ENCODE measurements around the gene ANKFN1.

Gene ANKFN1

DNA sequence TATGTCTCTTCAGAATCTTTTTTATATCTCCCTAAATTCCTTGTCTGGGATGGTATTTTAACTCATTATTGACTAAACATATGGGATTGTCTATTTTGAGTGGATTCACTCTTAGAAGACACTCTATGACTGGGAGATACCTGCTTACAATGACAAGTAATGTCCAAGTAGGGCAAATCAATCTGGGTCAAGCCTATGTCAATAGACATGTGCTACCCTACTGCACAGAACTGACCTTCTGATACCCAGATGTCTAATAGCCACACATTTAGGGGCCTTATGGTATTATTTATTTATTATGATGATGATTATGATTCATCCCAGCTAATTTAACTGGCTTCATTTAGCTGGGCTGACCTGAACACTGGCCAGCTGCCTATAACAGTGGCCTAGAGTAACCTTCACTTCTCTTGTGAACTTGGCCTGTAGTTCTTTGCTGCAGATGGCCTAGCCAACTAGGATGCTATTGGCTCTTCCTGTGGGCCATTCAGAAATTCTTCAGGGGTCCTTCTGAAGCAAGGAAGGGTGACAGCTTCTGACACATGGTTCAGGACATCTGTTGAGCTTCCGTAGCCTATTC lies 138.0 kb downstream of the ANKFN1 start:
- DNase-seq = no peak

DNA sequence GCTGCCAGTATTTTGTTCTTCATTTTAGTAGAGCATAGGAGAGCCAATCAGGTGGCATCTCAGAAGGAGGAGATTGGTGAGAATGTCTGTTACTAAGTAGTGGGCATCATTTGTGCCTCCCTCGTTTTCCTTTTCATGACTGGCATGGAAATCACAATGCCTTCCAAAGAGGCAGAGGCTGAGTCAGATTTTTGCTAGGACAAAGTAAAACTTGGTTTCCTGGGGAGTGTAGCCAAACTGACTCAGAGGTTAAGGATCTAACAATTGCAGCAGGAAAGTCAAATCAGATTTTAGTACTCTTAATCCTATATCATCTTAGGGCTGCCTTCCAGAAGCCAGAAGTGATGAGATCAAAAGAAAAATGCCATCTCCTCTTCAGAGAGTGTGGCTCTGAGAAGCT lies 138.7 kb downstream of the ANKFN1 start:
- DNase-seq = no peak

DNA sequence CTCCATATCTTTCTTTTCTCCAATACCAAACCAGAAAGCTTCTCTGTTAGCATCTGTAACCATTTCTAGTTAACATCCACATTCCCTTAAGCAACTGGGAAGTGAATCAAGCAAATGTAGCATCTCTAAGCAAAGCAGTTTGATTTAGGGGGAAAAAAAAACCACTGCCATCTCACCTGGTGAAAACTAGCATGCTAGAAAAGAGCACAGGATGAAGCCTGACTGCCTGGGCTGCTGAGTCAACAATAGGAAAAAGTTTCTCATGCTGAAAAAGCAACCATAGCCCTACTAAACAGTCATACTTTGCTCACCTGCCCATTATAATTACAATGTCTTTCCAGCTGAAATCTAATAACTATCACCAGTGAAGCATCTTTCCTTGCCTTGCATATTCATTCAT lies 139.3 kb downstream of the ANKFN1 start:
- no peak for DNase-seq

DNA sequence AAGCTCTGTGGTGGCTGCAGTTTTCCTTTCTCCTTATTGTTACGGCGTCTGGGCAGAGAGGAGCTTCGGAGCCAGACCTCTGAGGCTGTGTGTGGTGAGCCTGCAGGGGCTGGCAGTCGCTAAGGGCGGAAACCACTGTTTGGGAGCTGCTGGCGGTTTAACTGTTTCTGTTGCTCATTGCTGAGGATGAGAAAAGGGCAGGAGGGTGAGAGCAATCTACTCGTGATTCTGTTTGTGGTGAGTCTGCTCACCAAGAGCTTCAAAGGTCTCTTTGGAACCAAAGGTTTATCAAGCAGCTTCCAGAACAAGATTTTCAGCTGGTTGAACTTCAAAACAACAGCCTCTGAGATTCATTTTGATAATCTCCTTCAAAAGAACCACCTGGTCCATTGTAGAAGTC lies 143.9 kb downstream of the ANKFN1 start:
- DNase-seq = peak; percentile 59

DNA sequence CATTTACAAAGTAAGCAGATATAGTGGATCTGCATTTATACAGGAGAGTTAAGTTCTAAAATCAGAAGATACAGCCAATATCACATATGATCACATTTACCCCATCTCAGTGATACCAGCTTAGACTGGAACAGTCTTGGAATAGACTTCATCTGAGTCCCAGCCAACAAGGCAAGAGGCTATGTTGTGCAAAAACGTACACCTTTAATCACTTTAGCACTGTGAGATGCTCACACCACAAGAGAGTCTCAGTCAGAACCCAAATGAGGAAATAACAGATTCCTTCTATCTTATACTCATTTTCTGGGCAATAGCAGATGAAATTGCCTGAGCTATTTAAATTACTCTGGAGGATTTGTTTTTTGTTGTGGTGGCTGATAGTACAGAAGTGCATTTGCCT lies 145.6 kb downstream of the ANKFN1 start:
- DNase-seq = no peak

DNA sequence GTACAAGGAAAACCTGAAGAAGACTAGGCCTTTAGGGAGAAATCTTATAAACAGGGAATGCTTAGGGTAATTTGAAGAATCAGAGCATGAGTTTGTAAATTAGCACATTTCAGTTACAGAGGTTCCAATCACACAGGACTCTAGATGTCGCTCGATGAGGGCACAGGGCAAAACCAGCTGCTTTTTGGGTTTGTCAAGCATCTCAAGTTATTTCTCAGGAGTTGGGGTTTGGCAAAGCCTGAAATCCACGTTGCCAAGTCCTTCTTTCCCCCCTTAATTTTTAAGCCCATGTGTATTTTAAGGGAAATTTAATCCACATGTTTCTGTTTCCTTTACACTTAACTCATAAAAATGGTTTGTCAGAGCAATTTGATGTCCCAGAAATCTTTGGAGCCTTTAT lies 146.9 kb downstream of the ANKFN1 start:
- no peak for DNase-seq

DNA sequence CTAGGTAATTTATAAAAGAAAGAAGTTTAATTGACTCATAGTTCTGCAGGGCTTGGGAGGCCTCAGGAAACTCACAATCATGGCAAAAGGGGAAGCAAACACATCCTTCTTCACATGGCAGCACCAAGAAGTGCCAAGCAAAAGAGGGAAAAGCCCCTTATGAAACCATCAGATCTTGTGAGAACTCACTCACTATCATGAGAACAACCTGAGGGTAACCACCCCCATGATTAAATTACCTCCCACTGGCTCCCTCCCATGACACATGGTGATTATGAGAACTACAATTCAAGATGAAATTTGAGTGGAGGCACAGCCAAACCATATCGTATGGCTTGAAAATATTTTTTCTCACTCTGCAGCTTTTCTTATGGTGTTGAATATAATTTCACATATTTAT lies 151.7 kb downstream of the ANKFN1 start:
- no peak for DNase-seq

DNA sequence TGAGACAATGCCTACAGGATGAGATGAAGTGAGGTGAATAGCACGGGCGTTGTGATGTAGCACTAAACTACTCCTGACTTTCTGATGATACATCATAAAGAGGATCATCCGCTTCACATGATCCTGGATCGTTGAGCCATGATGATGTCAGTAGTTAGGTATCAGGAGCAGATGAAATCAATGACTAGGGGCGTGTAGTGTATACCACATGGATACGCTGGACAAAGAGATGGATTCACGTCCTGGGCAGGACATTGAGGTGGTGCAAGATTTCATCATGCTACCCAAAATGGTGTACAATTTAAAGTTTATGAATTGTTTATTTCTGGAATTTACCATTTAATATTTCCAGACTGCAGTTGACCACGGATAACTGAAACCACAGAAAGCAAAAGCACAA lies 156.6 kb downstream of the ANKFN1 start:
- DNase-seq = no peak

DNA sequence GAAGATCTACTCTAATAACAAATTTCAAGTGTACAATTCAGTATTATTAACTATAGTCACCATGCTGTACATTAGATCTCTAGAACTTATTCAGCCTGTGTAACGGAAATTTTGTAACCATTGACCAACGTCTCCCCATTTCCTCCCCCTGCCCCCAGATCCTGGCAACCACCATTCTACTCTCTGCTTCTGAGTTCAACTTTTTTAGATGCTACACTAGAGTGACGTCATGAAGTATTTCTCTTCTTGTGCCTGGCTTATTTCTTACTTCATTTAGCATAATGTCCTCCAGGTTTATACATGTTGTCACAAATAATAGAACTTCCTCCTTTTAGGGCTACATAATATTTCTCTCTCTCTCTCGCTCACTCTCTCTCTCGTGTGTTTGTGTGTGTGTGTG lies 157.5 kb downstream of the ANKFN1 start:
- no peak for DNase-seq

DNA sequence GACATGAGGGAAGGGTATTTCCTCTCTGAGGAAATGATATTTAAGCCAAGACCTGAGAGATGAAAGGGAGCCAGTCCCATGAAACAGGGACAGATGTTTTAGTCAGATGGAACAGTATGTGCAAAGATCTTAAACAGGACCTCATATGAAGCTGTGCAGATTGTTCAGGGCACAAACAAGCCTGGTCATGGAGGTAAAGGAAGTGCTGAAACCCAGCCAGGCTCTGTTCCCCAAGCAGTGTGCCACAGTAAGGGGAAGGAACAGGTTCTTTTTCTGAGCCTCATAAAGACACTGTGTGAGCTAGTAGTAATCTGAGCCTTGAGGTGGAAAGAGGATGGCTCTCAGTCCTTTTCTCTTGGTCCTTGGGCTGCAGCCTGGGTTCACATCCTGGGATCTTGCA lies 159.9 kb downstream of the ANKFN1 start:
- no peak for DNase-seq

DNA sequence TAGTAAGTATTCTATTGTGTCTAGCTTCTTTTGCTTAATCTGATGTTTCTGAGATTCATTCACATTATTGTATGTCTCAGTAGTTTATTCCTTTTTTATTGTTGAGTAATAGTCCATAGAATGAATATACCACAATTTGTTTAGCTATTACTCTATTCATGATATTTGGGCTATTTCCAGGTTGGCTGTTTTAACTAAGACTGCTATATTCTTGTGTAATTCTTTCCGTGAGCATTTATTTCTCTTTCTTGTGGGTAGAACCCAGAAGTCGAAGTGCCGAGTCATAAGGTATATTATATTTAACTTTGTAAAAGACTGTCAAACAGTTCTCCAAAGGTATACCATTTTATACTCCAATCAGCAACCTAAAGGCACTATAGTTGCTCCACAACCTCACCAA lies 160.8 kb downstream of the ANKFN1 start:
- DNase-seq = no peak

DNA sequence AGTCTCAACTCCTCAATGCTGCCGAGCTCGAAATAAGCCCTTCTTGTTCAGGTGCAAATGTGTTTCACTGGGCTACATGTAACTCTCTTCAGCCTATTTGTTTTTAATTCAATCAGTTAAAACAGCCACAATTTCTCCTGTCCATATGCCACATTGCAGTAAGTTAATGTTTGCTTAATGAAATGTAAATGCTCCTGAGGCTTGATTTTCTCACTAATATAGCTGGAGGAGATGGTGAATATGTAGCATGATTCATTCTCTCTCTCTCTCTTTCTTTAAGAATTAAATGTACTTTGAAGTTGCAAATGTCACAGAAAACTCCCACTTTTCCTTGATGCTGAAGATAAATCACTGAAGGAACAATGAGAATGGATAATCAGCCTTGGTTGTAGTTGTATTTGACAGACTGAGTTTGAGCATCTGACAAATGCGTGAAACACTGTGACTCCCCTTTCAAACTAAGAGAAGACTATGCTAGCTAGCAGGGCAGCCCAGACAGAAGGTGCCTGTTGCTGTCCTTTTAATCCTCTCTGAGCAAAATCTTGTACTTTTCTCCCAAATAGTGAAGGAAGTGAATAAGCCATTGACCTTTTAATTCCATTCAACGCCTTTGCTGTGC lies 161.8 kb downstream of the ANKFN1 start:
- DNase-seq = no peak

DNA sequence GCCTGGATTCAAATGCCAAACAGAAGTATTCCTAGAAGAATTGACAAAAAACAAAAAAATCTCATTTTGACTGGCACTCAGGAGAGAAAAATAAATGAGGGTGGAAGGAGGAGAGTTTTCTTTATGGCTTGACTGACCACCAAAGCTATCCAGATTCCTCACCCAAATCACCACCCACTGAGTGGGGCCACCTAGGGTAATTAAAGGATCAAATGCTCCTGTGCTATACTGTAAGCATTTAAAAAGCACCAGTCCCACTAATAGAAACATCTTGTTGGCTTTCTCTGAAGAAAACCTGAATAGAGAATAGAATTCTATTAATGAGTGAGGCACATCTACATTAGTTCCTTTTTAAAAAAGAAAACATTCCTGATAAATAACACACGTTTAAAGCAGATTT lies 163.3 kb downstream of the ANKFN1 start:
- DNase-seq = no peak

DNA sequence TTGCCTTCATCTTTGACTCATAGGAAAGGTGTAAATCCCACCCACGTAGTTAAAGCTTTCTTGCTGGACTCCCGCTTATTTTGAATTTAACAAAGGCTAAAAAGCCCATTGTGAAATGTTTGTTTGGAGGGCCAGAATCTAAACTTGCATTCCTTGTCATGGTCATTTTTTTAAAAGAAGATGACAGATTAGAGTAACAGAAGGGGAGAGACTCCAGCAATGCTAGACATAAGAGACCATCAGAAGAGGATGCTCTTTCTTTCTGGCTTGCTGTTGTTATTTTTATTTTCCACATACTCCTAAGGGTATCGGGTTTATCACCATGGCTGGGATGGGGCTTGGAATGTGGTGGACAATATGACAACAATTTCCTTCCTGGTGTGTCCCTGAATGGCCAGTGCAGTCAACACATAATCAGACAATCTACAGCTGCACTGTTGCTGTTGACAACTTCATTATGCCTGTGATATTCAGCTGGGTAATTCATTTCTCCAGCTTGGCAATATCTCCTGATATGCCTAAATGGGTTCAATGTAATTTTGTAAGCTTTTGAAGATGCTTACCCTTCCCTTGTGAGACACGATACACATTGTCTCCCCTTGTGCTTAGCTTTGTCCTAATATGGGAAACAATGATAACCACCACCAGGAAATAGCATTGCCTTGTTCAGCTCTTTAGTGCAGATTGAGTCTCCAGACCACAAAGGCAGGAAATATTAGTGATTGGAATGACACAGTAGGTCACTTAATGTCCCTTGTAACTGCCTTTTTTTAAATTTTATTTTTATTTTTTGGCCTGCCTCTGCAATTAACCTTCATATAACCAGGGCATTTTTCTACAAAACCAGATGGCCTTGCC lies 164.3 kb downstream of the ANKFN1 start:
- no peak for DNase-seq

DNA sequence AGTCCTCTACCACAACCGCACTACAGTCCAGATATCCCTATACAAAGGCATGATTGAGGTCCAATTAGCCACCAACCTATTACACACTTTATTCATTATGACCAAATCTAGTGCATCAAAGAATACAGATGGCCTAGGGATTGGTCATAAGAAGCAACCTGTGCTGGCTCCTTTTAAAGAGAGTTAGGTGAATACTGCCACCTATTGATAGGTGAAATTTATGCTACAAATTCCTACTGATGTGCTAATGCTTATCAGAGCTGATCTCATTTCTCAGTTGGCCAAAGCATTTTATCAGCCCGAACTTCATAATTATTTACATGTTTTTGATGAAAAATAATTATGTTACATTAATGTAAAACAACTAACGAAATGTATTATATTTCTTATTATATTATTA lies 166.3 kb downstream of the ANKFN1 start:
- no peak for DNase-seq

DNA sequence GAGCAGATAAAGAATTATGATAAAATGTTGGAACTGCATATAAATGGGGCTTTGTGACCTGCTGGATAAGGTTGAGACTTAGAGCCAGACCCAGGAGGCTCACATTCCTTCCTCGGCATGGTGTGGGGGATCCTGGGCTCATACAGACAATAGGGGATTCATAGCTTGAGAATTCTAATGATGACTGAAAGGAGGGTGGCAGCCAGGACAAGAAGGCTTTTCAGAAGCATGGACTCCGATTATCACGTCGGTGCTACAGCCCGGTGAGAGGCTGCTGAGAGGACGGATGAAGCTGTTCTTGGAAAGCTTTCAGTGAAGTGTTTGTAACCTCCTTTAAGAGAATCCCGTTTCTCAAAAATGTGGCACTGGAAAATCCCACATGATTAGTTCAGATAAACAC lies 167.2 kb downstream of the ANKFN1 start:
- DNase-seq = no peak

DNA sequence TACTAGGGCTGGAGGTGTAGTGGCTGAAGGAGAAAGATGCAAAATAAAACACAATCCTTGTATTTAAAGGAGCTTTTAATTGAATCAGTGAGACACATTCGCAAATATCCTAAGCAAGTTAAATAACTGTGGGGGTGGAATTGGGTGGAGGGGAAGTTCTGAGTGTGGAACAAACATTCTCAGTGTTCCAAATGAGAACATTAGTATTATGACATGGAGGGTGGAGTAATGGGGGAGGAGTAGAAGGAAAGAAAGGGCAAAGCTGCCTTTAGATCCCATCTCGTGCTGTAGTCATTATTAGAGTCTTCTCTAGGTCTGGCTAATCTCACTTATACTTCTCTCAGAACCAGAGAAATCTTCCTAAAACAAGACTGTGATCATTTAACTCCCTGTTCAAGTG lies 169.7 kb downstream of the ANKFN1 start:
- DNase-seq = no peak

DNA sequence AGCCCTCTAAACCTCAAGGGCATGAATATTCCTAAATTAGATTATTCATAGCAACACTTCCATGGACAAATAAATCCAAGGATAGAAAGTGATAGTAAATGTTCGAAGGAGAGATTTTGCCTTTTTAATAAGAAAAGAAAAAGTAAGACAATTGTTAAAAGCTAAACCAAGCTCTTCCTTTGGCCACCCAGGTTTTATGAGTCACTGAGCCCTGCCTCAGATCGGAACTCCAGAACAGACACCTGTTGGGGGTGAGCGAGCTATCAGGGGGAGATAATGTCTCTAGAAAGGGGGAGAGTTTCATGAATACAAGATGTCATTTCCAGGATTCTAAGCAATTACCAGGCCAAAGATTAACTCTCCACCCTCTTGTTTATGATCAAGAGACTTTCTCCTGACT lies 171.4 kb downstream of the ANKFN1 start:
- DNase-seq = no peak

DNA sequence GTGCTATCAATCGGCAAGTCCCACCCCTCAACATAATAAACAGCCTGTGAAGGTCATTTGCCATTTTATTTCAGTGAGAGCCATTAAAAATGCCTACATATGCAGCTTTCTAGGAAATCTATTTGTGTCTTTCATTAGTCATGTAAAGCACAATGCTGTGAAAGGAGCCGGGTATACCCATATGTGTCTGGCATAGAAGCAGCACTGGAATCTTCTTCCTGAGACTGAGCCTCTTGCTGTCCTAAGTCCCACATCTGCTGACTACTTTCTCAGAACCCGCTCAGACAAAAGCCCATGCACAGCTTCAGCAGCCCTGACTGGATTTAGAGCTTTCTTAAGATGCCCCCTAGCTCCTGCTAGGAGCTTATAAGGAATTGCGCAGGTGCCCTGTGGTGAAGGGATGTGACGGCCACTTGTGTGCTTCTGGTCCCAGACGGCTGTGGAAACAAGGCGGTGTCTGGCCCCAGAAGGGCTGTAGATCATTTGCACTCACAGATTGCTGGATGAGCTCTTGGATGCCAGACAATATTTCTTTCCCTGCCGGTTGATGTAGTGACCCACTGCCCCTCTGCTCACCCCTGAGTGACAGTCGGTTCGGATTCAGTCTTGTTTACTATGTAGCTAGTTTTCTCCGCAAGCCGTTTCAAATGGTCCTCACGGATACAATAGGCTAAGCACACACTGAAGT lies 172.2 kb downstream of the ANKFN1 start:
- DNase-seq = no peak

DNA sequence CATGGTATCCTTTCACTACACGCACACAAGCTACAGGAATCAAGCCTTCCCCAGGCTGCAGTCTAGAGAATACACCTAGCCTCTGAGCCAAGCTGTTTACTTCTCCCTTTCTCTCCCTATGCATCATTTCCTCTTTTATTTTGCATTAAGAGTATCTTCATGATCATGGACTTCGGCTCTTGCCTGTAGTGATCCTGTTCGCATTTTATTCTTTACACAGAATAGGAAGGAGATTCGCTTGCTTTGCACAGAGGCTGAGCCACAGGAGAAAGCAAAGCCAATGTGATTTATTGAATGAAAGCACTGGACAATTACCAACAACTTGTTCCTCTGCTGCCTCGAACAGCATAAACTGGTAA lies 172.7 kb downstream of the ANKFN1 start:
- no peak for DNase-seq

DNA sequence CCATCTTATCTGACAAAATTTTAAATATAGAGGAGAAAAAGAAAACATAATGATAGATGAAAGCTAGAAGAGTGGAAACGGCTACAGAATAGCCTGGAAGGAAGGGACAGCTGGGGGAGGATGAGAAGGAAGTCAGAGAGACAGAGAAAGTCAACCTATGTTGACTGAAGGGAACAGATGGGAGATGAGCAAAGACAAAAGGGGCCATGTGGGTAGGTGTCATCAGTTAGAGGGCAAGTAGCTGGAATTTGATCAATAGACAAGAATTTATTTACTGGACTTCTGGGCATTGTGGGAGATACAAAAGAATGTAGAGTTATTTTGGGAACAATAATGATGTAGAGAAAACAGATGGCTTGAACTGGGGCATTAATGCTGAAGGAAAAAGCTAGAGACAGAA lies 194.4 kb downstream of the ANKFN1 start:
- DNase-seq = no peak

DNA sequence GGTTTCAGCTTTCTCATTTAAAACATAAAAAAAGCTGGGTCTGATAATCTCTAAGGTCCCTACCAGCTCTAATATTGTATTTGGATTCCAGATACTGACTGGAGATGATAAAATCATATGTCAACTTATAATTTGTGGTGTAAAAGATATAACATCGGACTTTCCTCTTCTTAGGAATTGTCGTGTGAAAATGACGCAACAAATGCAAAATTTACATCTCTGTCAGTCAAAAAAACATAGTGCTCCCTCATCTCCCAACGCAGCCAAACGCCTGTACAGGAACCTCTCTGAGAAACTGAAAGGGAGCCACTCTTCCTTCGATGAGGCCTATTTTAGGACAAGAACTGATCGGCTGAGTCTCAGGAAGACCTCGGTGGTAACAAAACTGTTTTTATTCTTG lies 197.3 kb downstream of the ANKFN1 start:
- DNase-seq = no peak

DNA sequence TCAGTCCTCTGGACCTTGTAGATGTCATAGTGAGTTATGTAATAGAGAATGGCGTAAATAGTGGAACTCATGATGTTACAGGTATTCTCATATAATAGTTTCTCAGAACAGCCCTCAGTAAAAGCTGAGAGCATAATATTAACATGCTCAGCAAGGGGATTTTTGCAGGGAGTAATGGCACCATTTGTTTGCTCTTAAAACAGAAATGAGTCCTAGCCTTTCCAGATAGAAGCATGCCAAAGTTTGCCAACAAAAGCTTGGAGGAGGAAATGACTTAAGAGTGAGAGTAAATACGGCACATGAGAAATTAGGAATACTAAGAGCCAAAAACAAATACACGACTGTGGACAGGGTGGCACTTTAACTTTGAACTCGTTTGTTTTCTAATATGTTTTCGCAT lies 198.4 kb downstream of the ANKFN1 start:
- no peak for DNase-seq

DNA sequence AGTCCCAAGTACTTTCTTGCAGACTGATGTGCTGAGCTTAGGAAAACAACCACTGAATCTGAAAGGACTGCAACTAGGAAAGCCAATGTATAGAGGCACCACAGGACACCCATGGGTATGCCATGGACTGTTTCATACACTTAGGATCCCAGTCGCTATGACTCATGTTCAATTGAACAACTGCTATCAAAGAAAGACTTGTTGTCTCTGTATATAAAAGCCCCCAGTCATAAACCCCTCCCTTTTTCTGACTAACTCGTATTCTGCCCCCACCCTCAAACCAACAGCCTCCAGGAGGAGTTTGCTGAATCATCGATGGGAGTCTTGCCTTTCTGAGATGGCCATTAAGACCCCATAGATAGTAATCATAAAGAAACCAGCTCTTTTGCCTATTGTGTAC lies 205.4 kb downstream of the ANKFN1 start:
- DNase-seq = no peak

Data from activated CD8-positive, alpha-beta memory T cell treated with anti-CD3 and anti-CD28 coated beads, Interleukin-2, amount 50 U/mL, for 48 hours (primary cell).